Measurements from ENCODE around the gene TPO. TPM values are rescaled to one million over a fixed set of nuclear protein-coding genes. Genes with fewer than 3 reads are reported as not detected.
"Not testable (repeated sequence)": the region's sequence is repeated elsewhere in the genome, so short reads cannot be mapped to it uniquely, and the experiment has no call there.

TPO gene
- total RNA-seq, 2 donors from 2014 or later, result 0.08 TPM; not detected in 1

GRCh38 chr2:1559589-1560175 lies 146.4 kb downstream of the TPO start:
- Mint-ChIP-seq H3K4me3 (no peak overlapping the region), H3K9me3 (no peaks in the 10 kb centered on the region), H3K4me1 (peaks cover 6% of the 10 kb centered on the region)

DNA sequence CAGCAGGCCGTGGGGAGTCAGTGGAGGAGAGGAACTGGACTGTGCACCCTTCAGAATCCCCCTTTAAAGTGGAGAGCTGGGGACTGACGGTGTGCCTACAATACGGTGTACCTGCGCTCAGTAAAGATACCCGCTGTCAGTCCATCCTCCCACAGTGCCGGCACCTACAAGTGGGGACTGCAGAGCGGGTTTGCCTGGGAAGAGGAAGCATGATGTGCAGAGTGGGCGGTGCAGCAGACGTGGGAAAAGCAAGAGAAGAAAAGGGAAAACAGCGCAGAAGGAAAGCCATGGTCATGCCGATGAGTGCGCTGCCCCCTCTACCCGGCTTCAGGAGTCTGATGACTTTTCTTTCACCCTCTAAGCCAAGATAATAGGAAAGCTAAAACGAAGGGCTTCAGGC lies 148.0 kb downstream of the TPO start:
- Mint-ChIP-seq H3K4me1 (peaks cover 6% of the 10 kb centered on the region), H3K27me3 (no peaks in the 10 kb centered on the region), H3K36me3 (ENCODE audit: low read depth) (no peaks in the 10 kb centered on the region), H3K4me3 (no peak overlapping the region), H3K27ac (no peak overlapping the region), H3K9me3 (no peaks in the 10 kb centered on the region)
- ATAC-seq (replicated peaks), result no peak

More at GRCh38 chr2:1559589-1560175, 146.4 kb downstream of the TPO start:
- Mint-ChIP-seq H3K27ac (no peak overlapping the region), H3K27me3 (no peaks in the 10 kb centered on the region), H3K36me3 (ENCODE audit: low read depth) (no peaks in the 10 kb centered on the region)
- no peak for ATAC-seq (replicated peaks)

DNA sequence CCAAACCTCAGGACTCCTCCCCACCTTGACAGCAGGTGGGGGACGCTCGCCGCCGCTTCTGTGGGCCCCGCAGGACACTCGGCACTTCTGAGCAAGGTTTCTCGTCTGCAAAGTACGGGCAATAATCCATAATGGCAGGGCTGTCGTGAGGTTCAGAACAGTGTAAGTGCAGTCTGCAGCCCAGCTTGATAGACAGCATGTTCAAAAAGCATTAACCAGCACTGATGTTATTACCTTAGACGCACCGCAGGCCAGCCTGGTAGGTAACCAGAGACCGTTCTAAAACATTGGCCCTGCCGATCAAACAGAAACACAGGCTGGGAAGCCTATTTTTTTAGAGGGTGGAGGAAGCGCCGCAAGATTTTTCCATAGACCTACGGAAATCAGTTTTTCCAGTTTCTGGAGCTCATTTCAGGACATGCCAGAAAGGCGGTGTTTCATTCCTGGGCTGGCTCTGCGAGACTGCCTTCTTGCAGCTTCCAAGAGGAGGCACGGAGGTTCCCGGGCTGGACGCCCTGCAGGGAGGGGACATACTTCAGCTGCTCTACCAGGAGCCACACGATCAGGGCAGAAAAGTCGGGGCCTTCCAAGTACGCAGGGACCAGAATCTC lies 148.7 kb downstream of the TPO start:
- H3K4me1 Mint-ChIP-seq, result peaks cover 6% of the 10 kb centered on the region

DNA sequence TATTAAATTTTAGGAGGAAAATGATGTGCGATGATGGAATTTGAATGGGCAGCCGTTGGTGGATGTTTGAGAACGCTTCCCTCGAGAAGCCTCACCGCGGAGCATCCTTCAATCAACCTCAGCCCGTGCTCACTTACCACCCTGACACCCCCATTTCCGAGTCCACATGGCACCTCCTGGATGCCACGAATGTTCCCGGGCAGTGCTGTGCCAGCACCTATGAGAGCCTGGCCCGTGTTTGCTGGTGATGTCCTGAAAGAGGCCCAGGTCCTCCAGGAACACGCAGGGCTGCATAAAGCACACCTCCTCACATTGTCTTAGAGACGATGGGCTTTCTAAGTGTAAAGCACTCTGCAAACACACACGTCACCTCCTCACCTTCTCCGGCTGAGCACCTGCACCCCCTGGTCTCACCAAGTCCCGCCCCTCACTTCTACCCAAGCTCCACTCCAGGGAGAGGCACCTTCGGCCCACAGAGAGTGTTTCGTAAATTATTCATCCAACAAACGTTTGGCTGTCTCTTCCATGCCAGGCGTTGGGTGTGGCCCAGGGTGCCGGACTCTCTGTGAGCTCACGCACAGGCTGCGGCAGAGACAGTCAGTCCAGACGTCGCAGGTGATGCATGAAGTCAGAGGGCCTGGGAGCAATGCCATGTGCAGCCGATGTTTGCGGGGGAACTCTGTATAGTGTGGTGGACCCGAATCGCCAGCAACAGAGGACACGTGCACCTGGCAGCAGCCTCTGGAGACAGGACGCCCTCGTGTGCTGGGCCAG lies 150.0 kb downstream of the TPO start:
- Mint-ChIP-seq H3K27me3 (no peaks in the 10 kb centered on the region), H3K4me3 (peak overlapping the region; percentile 4), H3K4me1 (peaks cover 6% of the 10 kb centered on the region), H3K27ac (no peak overlapping the region), H3K36me3 (ENCODE audit: low read depth) (no peaks in the 10 kb centered on the region), H3K9me3 (no peaks in the 10 kb centered on the region)
- no peak for ATAC-seq (replicated peaks)

More for the DNA sequence above, 148.7 kb downstream of the TPO start:
- no peak overlapping the region for H3K27ac Mint-ChIP-seq
- H3K27me3 Mint-ChIP-seq, result no peaks in the 10 kb centered on the region
- no peak overlapping the region for H3K4me3 Mint-ChIP-seq
- no peaks in the 10 kb centered on the region for H3K36me3 Mint-ChIP-seq (ENCODE audit: low read depth)
- ATAC-seq (replicated peaks), result no peak
- no peaks in the 10 kb centered on the region for H3K9me3 Mint-ChIP-seq

DNA sequence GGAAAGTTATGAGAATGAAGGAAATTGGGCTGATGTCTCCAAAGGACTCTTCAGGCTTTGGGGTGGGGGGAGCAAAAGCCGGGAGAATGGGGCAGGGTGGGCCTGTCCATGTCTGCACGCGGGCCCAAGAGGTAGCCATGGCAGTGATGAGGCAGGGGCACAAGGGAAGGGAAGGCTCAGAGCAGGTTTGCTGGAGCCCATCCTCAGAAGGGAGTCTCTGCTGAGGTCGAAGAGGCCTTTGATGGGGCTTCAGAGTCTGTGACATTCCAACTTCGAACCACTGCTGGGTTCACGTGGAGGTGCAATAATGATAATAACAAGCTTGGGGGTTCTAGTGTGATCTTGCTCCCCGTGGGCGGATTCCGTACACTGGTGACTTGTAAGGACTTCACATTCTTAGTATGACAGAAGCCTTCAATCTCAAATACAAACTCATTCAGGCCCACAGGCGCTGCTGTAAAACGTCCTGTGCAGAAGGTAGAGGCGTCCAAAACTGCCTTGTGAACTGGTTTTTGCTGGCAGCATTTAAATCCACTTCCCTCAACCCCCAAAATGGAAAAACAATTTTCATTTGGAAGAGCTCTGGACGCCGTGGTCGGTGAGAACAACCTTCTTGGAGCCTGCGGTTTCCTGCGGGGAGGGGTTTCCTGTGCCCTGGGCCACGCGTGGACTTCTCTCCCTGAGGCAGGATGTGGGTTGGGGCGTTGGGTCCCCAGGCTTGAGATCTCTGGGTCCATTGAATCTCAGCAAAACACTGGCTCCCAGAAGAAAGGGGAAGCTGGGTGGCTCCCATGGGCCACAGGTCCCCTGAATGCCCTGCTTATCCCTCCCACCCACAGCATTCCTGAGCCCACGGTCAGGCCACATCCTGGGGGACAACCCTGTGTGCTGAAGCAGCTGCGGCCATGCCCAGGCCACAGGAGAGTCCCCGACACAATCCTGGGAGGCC lies 151.0 kb downstream of the TPO start:
- peak; percentile 34 for ATAC-seq (replicated peaks)
- H3K27ac Mint-ChIP-seq, result no peak overlapping the region
- no peaks in the 10 kb centered on the region for H3K9me3 Mint-ChIP-seq
- H3K36me3 Mint-ChIP-seq (ENCODE audit: low read depth), result no peaks in the 10 kb centered on the region
- no peaks in the 10 kb centered on the region for H3K27me3 Mint-ChIP-seq
- H3K4me1 Mint-ChIP-seq, result peaks cover 6% of the 10 kb centered on the region
- H3K4me3 Mint-ChIP-seq, result peak overlapping the region; percentile 4

DNA sequence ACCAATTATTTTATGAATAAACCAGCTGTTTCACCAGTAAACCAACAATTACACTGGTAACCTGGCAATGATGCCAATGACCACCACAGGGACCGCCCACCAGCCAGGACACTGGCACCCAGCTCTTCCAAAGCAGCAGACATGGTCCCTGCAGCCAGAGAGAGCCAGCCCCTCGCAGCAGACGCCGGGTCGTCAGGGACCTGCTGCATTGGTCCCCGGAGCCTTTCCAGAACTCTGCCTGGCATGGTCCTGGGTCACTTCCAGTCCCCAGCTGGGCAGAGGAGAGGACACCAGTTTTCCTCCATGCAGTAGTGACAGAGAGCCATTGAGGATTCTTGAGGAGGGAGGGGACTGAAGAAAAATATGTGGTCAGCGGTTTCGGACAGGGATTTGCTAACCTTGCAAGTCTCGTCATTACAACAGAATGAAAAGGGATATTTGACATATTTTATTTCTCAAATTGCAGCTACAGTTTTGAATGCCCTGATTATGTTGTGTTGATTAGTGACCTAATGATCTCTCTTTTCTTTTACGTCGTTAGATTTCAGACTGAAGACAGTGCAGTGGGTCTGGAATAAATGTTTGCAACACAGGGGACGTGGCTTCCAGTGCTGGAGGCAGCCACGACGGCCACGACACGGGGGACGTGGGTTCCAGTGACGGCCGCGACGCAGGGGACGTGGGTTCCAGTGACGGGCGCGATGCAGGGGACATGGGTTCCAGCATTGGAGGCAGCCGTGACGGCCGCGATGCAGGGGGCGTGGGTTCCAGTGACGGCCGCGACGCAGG lies 154.5 kb downstream of the TPO start:
- Mint-ChIP-seq H3K4me1 (peaks cover 6% of the 10 kb centered on the region), H3K27ac (no peak overlapping the region), H3K36me3 (ENCODE audit: low read depth) (no peaks in the 10 kb centered on the region), H3K27me3 (no peaks in the 10 kb centered on the region), H3K4me3 (no peak overlapping the region), H3K9me3 (no peaks in the 10 kb centered on the region)
- no peak for ATAC-seq (replicated peaks)

DNA sequence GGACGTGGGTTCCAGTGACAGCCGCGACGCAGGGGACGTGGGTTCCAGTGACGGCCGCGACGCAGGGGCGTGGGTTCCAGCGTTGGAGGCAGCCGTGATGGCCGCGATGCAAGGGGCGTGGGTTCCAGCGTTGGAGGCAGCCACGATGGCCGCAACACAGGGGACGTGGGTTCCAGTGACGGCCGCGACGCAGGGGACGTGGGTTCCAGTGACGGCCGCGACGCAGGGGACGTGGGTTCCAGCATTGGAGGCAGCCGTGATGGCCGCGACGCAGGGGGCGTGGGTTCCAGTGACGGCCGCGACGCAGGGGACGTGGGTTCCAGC lies 155.0 kb downstream of the TPO start:
- H3K27ac Mint-ChIP-seq; H3K36me3 Mint-ChIP-seq (ENCODE audit: low read depth); ATAC-seq (replicated peaks); H3K27me3 Mint-ChIP-seq; H3K4me1 Mint-ChIP-seq; H3K4me3 Mint-ChIP-seq; H3K9me3 Mint-ChIP-seq: not testable (repeated sequence)

GRCh38 chr2:1569879-1570450 lies 156.7 kb downstream of the TPO start:
- Mint-ChIP-seq H3K4me1 (no peaks in the 10 kb centered on the region), H3K36me3 (ENCODE audit: low read depth) (no peaks in the 10 kb centered on the region), H3K4me3 (no peak overlapping the region), H3K27me3 (peaks cover 9% of the 10 kb centered on the region), H3K27ac (no peak overlapping the region), H3K9me3 (no peaks in the 10 kb centered on the region)
- ATAC-seq (replicated peaks), result no peak

DNA sequence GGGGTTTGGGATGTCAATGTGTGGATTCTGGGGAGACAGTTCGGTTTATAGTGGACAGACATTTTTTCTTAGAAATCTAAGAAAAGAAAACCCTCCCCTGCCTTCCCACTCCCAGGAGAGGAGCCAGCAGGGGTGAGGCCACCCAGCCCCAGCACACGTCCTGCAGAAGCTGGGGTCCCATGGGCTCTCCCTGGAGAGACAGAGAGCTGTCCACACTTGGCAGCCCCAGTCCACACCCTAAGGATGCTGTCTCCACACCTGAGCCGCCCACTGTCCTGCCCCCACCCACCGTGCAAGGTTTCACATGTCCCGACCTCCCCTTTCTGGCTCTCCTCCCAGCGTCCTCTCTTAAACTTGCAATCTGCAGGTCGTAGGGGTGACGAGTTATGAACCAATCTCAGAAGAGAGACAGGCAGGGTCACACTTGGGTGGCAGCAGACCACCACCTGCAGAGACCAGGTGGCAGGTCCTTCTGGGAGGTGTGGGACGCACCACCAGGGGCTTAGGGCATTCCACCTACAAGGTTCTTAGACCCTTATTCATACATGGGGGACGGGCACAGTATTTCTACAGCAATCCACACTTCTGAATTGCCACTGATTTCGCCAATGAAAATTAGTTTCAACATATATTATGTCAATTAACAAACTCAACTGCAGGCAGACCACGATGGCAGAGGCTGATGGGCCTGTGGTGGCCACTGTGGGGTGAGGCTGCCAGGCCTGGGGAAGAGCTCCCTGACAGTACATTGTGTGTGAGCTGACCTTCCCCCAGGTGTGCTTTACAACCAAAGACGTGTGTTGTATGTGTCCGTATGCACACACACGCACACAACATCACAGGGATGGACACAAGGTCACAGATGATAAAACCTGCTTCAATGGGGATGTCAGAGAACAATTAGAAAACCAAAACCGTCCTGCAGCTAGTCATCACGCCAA lies 158.5 kb downstream of the TPO start:
- no peak for ATAC-seq (replicated peaks)
- H3K4me3 Mint-ChIP-seq, result no peak overlapping the region
- H3K27me3 Mint-ChIP-seq, result peaks cover 10% of the 10 kb centered on the region

DNA sequence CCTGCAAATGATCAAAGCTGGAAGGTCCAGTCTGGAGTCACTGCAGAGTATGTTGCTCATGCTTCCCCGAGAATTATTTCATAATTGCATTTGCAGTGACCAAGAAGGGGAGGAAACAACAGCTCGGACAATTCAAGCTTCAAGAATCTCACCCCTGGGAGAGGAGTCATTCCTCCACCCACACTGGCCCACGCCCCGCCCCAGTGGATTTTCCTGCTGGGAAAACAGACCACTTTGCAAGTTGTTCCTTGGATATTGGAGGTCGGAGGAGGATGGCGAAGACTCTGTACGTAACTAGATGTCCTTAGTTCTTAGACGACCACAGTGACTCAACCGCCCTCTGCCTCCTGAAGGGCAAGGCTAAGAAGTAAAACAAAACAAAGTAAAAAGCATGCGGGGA lies 159.4 kb downstream of the TPO start:
- no peak for ATAC-seq (replicated peaks)
- H3K27me3 Mint-ChIP-seq, result peaks cover 10% of the 10 kb centered on the region
- no peaks in the 10 kb centered on the region for H3K36me3 Mint-ChIP-seq (ENCODE audit: low read depth)
- no peaks in the 10 kb centered on the region for H3K9me3 Mint-ChIP-seq
- H3K27ac Mint-ChIP-seq, result no peak overlapping the region
- H3K4me1 Mint-ChIP-seq, result no peaks in the 10 kb centered on the region
- no peak overlapping the region for H3K4me3 Mint-ChIP-seq

More for the DNA sequence above, 158.5 kb downstream of the TPO start:
- H3K27ac Mint-ChIP-seq, result no peak overlapping the region
- no peaks in the 10 kb centered on the region for H3K9me3 Mint-ChIP-seq
- no peaks in the 10 kb centered on the region for H3K36me3 Mint-ChIP-seq (ENCODE audit: low read depth)
- H3K4me1 Mint-ChIP-seq, result no peaks in the 10 kb centered on the region

- Mint-ChIP-seq H3K4me1 (no peaks in the 10 kb centered on the region), H3K4me3 (no peak overlapping the region), H3K9me3 (no peaks in the 10 kb centered on the region), H3K27me3 (peaks cover 19% of the 10 kb centered on the region), H3K36me3 (ENCODE audit: low read depth) (no peaks in the 10 kb centered on the region), H3K27ac (no peak overlapping the region)
- ATAC-seq (replicated peaks), result no peak
Measured at GRCh38 chr2:1577846-1578245, 164.6 kb downstream of the TPO start.

DNA sequence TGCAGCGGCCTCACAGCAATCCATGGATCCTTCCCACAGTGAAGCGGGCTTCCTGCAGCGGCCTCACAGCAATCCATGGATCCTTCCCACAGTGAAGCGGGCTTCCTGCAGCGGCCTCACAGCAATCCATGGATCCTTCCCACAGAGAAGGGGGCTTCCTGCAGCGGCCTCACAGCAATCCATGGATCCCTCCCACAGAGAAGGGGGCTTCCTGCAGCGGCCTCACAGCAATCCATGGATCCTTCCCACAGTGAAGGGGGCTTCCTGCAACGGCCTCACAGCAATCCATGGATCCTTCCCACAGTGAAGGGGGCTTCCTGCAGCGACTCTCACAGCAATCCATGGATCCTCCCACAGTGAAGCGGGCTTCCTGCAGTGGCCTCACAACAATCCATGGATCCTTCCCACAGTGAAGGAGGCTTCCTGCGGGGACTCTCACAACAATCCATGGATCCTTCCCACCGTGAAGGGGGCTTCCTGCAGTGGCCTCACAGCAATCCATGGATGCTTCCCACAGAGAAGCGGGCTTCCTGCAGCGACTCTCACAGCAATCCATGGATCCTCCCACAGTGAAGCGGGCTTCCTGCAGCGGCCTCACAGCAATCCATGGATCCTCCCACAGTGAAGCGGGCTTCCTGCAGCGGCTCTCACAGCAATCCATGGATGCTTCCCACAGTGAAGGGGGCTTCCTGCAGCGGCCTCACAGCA lies 168.1 kb downstream of the TPO start:
- H3K9me3 Mint-ChIP-seq; H3K27ac Mint-ChIP-seq; ATAC-seq (replicated peaks); H3K4me3 Mint-ChIP-seq; H3K36me3 Mint-ChIP-seq (ENCODE audit: low read depth); H3K4me1 Mint-ChIP-seq: not testable (repeated sequence)
- peaks cover 12% of the 10 kb centered on the region for H3K27me3 Mint-ChIP-seq

All from activated T-helper 17 cell treated with anti-CD3 and anti-CD28 coated beads, Interleukin-2, amount 50 U/mL, for 72 hours (primary cell).